Measurements from ENCODE around the gene LINGO4. TPM values are rescaled to one million over a fixed set of nuclear protein-coding genes. Genes with fewer than 3 reads are reported as not detected.

LINGO4 gene
- total RNA-seq, 1 donor from 2014 or later = not detected

- Mint-ChIP-seq H3K9me3 (ENCODE audit: low read depth) (no peaks in the 10 kb centered on the region), H3K27ac (ENCODE audit: unreplicated experiment) (no peak overlapping the region)
- TF ChIP-seq CTCF (IDR thresholded peaks at IDR 0.05) = no peak
Observed at GRCh38 chr1:151814426-151814825, 9.2 kb upstream of the LINGO4 start.

GRCh38 chr1:151813271-151813977 is 8.2 kb upstream of the LINGO4 start:
- DNase-seq (ENCODE audit: low spot score) = no peak
- TF ChIP-seq CTCF (IDR thresholded peaks at IDR 0.05) = no peak
- Mint-ChIP-seq H3K4me3 (ENCODE audit: unreplicated experiment) (no peak overlapping the region), H3K4me1 (ENCODE audit: low read depth) (no peaks in the 10 kb centered on the region), H3K36me3 (ENCODE audit: low read depth) (no peaks in the 10 kb centered on the region), H3K9me3 (ENCODE audit: low read depth) (no peaks in the 10 kb centered on the region), H3K27me3 (ENCODE audit: low read depth) (peaks cover 33% of the 10 kb centered on the region), H3K27ac (ENCODE audit: unreplicated experiment) (no peak overlapping the region)

More at GRCh38 chr1:151814426-151814825, 9.2 kb upstream of the LINGO4 start:
- Mint-ChIP-seq H3K4me3 (ENCODE audit: unreplicated experiment) (no peak overlapping the region), H3K4me1 (ENCODE audit: low read depth) (no peaks in the 10 kb centered on the region), H3K27me3 (ENCODE audit: low read depth) (peaks cover 31% of the 10 kb centered on the region), H3K36me3 (ENCODE audit: low read depth) (no peaks in the 10 kb centered on the region)
- DNase-seq (ENCODE audit: low spot score) = no peak

- Mint-ChIP-seq H3K4me3 (ENCODE audit: unreplicated experiment) (no peak overlapping the region), H3K27ac (ENCODE audit: unreplicated experiment) (no peak overlapping the region), H3K4me1 (ENCODE audit: low read depth) (no peaks in the 10 kb centered on the region), H3K36me3 (ENCODE audit: low read depth) (no peaks in the 10 kb centered on the region), H3K9me3 (ENCODE audit: low read depth) (no peaks in the 10 kb centered on the region), H3K27me3 (ENCODE audit: low read depth) (peaks cover 48% of the 10 kb centered on the region)
- no peak for TF ChIP-seq CTCF (IDR thresholded peaks at IDR 0.05)
- no peak for DNase-seq (ENCODE audit: low spot score)
Observed at GRCh38 chr1:151811181-151811580, 6.0 kb upstream of the LINGO4 start.

GRCh38 chr1:151809985-151810556 is 4.9 kb upstream of the LINGO4 start:
- Mint-ChIP-seq H3K4me1 (ENCODE audit: low read depth) (no peaks in the 10 kb centered on the region), H3K27me3 (ENCODE audit: low read depth) (peaks cover 54% of the 10 kb centered on the region), H3K9me3 (ENCODE audit: low read depth) (no peaks in the 10 kb centered on the region), H3K4me3 (ENCODE audit: unreplicated experiment) (no peak overlapping the region), H3K36me3 (ENCODE audit: low read depth) (no peaks in the 10 kb centered on the region), H3K27ac (ENCODE audit: unreplicated experiment) (no peak overlapping the region)
- TF ChIP-seq CTCF (IDR thresholded peaks at IDR 0.05) = no peak
- DNase-seq (ENCODE audit: low spot score) = no peak

GRCh38 chr1:151809290-151809984 is 4.2 kb upstream of the LINGO4 start:
- H3K4me1 Mint-ChIP-seq (ENCODE audit: low read depth) = no peaks in the 10 kb centered on the region
- H3K27ac Mint-ChIP-seq (ENCODE audit: unreplicated experiment) = no peak overlapping the region
- no peak for TF ChIP-seq CTCF (IDR thresholded peaks at IDR 0.05)
- H3K27me3 Mint-ChIP-seq (ENCODE audit: low read depth) = peaks cover 58% of the 10 kb centered on the region
- H3K36me3 Mint-ChIP-seq (ENCODE audit: low read depth) = no peaks in the 10 kb centered on the region
- no peaks in the 10 kb centered on the region for H3K9me3 Mint-ChIP-seq (ENCODE audit: low read depth)
- DNase-seq (ENCODE audit: low spot score) = no peak
- H3K4me3 Mint-ChIP-seq (ENCODE audit: unreplicated experiment) = no peak overlapping the region

All from chondrocyte (in vitro differentiated cells).